Sigmoid colon (tissue), 7 donors: ENCODE measurements around the gene ATP2B2. TPM values are rescaled to one million over a fixed set of nuclear protein-coding genes. Genes with fewer than 3 reads are reported as not detected.

Source experiments
- DNase-seq: peaks from one replicate; pipeline ENCODE4 v3.0.0-alpha.2; 2019
- H3K27ac ChIP-seq, 4 donors: fragments of 200-600 bp; sonication (generic); one replicate each; pipeline ENCODE4 v1.5.1; 2016 to 2019; ENCODE audit warnings: mild to moderate bottlenecking in 1 of 4
- H3K27me3 ChIP-seq, 3 donors: fragments of 200-600 bp; sonication (generic); one replicate each; pipeline ENCODE4 v1.5.1; 2019; ENCODE audit warnings: mild to moderate bottlenecking in 1 of 3
- H3K36me3 ChIP-seq, 4 donors: fragments of 200-600 bp; sonication (generic); one replicate each; pipeline ENCODE4 v1.5.1; 2016 to 2019
- H3K4me1 ChIP-seq, 4 donors: fragments of 200-600 bp; sonication (generic); one replicate each; pipeline ENCODE4 v1.5.1; 2017 to 2019
- H3K4me3 ChIP-seq, 4 donors: fragments of 200-600 bp; sonication (generic); one replicate each; pipeline ENCODE4 v1.5.1; 2017 to 2019; ENCODE audit warnings: mild to moderate bottlenecking in 2 of 4, moderate library complexity in 1 of 4
- H3K9me3 ChIP-seq, 4 donors: fragments of 200-600 bp in 3 of 4; sonication (generic) in 3 of 4; one replicate each; pipeline versions ENCODE4 v1.5.1 to v1.6.1; 2013 to 2019
- CTCF ChIP-seq, 4 experiments: fragments of 450-650 bp in 3 of 4; fragments of 200-600 bp in 1 of 4; IDR thresholded peaks; one replicate each; pipeline ENCODE4 v1.5.1; 2016 to 2019; ENCODE audit warnings: antibody characterized with exemption in 4 of 4, mild to moderate bottlenecking in 3 of 4, moderate library complexity in 2 of 4
- EP300 ChIP-seq, 4 donors: sonication (generic); formaldehyde crosslinking; IDR thresholded peaks; one replicate each; pipeline ENCODE4 v1.6.1; 2017; ENCODE audit warnings: antibody characterized with exemption in 4 of 4
- POLR2A ChIP-seq, 2 donors: fragments of 450-650 bp; IDR thresholded peaks; one replicate each; pipeline ENCODE4 v1.6.1; 2016; ENCODE audit warnings: antibody characterized with exemption in 2 of 2, mild to moderate bottlenecking in 2 of 2, moderate library complexity in 2 of 2
- POLR2AphosphoS5 ChIP-seq, 4 donors: sonication (generic); formaldehyde crosslinking; IDR thresholded peaks; one replicate each; pipeline ENCODE4 v1.6.1; 2017; ENCODE audit warnings: antibody characterized with exemption in 4 of 4
- WGBS, 2 donors: extraction: QIAGEN DNeasy Blood & Tissue Kit; methylation state at CpG; one replicate each; pipeline ENCODE4 v1.1.7; 2013; 5-methylcytosine and 5-hydroxymethylcytosine counted together
- intact Hi-C: fragments of 100-400 bp; cut with DNase I; formaldehyde crosslinking; loops from one replicate; pipeline ENCODE4 v1.15.1; 2023
- polyA plus RNA-seq, 3 donors: library from polyadenylated mRNA; stranded (reverse); fragments of 200-250 nt; gene quantifications; one replicate each; pipeline ENCODE4 v1.2.3, GENCODE V29; 2013
- total RNA-seq, 4 donors: library from RNA; depleted of rRNA; stranded (reverse); fragments of >200 nt; gene quantifications; one replicate each; pipeline ENCODE4 v1.1.0, GENCODE V29; 2016
- donor health status: healthy with polysubstance abuse.
- donor health status: Bipolar disorder and iron deficiency.
- donor health status: healthy.

ATP2B2 gene
- total and polyA plus RNA-seq, 7 donors: under 0.01 to 0.83 (median 0.23) TPM; not detected in 3

GRCh38 chr3:10509325-10509724, 3.9 kb upstream of the ATP2B2 start:
- Histone ChIP-seq H3K27me3 (peaks cover 6 to 30% (median 26%) of the 10 kb centered on the region in 3 donors), H3K9me3 (no peaks in the 10 kb centered on the region), H3K4me1 (peaks cover 0 to 13% (median 11%) of the 10 kb centered on the region in 4 donors), H3K4me3 (no peak overlapping the region), H3K27ac (no peak overlapping the region), H3K36me3 (no peaks in the 10 kb centered on the region)
- DNase-seq: no peak
- intact Hi-C loops: no loop called here
- no peak for TF ChIP-seq CTCF (IDR thresholded peaks at IDR 0.05)
- TF ChIP-seq POLR2A (IDR thresholded peaks at IDR 0.05): no peak
- TF ChIP-seq EP300 (IDR thresholded peaks at IDR 0.05): no peak
- no peak for TF ChIP-seq POLR2AphosphoS5 (IDR thresholded peaks at IDR 0.05)
- WGBS, 2 donors: 74 to 86% methylated on average over 7 of the region's 7 CpGs

GRCh38 chr3:10508619-10509260, 3.4 kb upstream of the ATP2B2 start:
- Histone ChIP-seq H3K27ac (no peak overlapping the region), H3K27me3 (peaks cover 6 to 35% (median 31%) of the 10 kb centered on the region in 3 donors), H3K4me1 (peaks cover 0 to 13% (median 11%) of the 10 kb centered on the region in 4 donors), H3K9me3 (no peaks in the 10 kb centered on the region), H3K4me3 (no peak overlapping the region), H3K36me3 (no peaks in the 10 kb centered on the region)
- intact Hi-C loops: no loop called here
- no peak for DNase-seq
- WGBS, 2 donors: 65 to 75% methylated on average over 6 of the region's 6 CpGs
- no peak for TF ChIP-seq POLR2AphosphoS5 (IDR thresholded peaks at IDR 0.05)

GRCh38 chr3:10508235-10508618, 2.8 kb upstream of the ATP2B2 start:
- H3K36me3 ChIP-seq: no peaks in the 10 kb centered on the region
- no peak overlapping the region for H3K27ac ChIP-seq
- no peaks in the 10 kb centered on the region for H3K9me3 ChIP-seq
- TF ChIP-seq POLR2AphosphoS5 (IDR thresholded peaks at IDR 0.05) (no peak), POLR2A (IDR thresholded peaks at IDR 0.05) (no peak), CTCF (IDR thresholded peaks at IDR 0.05) (no peak), EP300 (IDR thresholded peaks at IDR 0.05) (no peak)
- H3K4me1 ChIP-seq: peaks cover 0 to 13% (median 11%) of the 10 kb centered on the region in 4 donors
- no peak for DNase-seq
- intact Hi-C loops: no loop called here
- no peak overlapping the region for H3K4me3 ChIP-seq
- peaks cover 6 to 41% (median 31%) of the 10 kb centered on the region in 3 donors for H3K27me3 ChIP-seq
- WGBS, 2 donors: 62 to 79% methylated on average over 3 of the region's 3 CpGs

- intact Hi-C loops: no loop called here
- no peak overlapping the region for H3K4me3 ChIP-seq
- DNase-seq: no peak
- peaks cover 6 to 46% (median 31%) of the 10 kb centered on the region in 3 donors for H3K27me3 ChIP-seq
- no peak overlapping the region for H3K27ac ChIP-seq
- 84 to 91% methylated on average over 9 of the region's 9 CpGs for WGBS, 2 donors
- no peaks in the 10 kb centered on the region for H3K36me3 ChIP-seq
- TF ChIP-seq EP300 (IDR thresholded peaks at IDR 0.05) (no peak), POLR2AphosphoS5 (IDR thresholded peaks at IDR 0.05) (no peak), POLR2A (IDR thresholded peaks at IDR 0.05) (no peak), CTCF (IDR thresholded peaks at IDR 0.05) (no peak)
- no peaks in the 10 kb centered on the region for H3K9me3 ChIP-seq
- peaks cover 0 to 13% (median 11%) of the 10 kb centered on the region in 4 donors for H3K4me1 ChIP-seq
These were observed 1.9 kb upstream of the ATP2B2 start for GRCh38 chr3:10507331-10507730.

GRCh38 chr3:10506696-10507095, 1.3 kb upstream of the ATP2B2 start:
- intact Hi-C loops: no loop called here
- Histone ChIP-seq H3K27ac (no peak overlapping the region), H3K36me3 (no peaks in the 10 kb centered on the region), H3K27me3 (peaks cover 6 to 45% (median 31%) of the 10 kb centered on the region in 3 donors), H3K9me3 (no peaks in the 10 kb centered on the region), H3K4me1 (peaks cover 0 to 13% (median 11%) of the 10 kb centered on the region in 4 donors), H3K4me3 (no peak overlapping the region)
- 80 to 88% methylated on average over 14 of the region's 14 CpGs for WGBS, 2 donors
- no peak for DNase-seq
- TF ChIP-seq CTCF (IDR thresholded peaks at IDR 0.05): no peak
- TF ChIP-seq POLR2A (IDR thresholded peaks at IDR 0.05): no peak
- no peak for TF ChIP-seq POLR2AphosphoS5 (IDR thresholded peaks at IDR 0.05)
- no peak for TF ChIP-seq EP300 (IDR thresholded peaks at IDR 0.05)
